Astrocyte (in vitro differentiated cells and primary cell): ENCODE measurements around the gene ADGRB2.

Source experiments
- EZH2 ChIP-seq: IDR thresholded peaks from 2 replicates; pipeline ENCODE4 v1.6.1; 2012; ENCODE audit warnings: mild to moderate bottlenecking, low read length, inconsistent platforms; ENCODE audit not compliant: insufficient read depth
- TF ChIP-seq, protein P1 (sequence below): IDR thresholded peaks from 2 replicates; pipeline ENCODE4 v1.5.1; 2011; ENCODE audit warnings: low read depth, mild to moderate bottlenecking, inconsistent platforms, low read length, moderate library complexity; ENCODE audit not compliant: insufficient read depth

GRCh38 chr1:31732343-31732742 is 31.8 kb downstream of the ADGRB2 start:
- TF ChIP-seq, protein P1, sequence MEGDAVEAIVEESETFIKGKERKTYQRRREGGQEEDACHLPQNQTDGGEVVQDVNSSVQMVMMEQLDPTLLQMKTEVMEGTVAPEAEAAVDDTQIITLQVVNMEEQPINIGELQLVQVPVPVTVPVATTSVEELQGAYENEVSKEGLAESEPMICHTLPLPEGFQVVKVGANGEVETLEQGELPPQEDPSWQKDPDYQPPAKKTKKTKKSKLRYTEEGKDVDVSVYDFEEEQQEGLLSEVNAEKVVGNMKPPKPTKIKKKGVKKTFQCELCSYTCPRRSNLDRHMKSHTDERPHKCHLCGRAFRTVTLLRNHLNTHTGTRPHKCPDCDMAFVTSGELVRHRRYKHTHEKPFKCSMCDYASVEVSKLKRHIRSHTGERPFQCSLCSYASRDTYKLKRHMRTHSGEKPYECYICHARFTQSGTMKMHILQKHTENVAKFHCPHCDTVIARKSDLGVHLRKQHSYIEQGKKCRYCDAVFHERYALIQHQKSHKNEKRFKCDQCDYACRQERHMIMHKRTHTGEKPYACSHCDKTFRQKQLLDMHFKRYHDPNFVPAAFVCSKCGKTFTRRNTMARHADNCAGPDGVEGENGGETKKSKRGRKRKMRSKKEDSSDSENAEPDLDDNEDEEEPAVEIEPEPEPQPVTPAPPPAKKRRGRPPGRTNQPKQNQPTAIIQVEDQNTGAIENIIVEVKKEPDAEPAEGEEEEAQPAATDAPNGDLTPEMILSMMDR = no peak
- TF ChIP-seq EZH2 = no peak
